Stimulated activated CD8-positive, alpha-beta memory T cell treated with anti-CD3 and anti-CD28 coated beads, Interleukin-15, amount 100 ng/mL, for 4 hours (primary cell): Measurements from ENCODE around the gene TM4SF4.

ENCODE experiments used
- DNase-seq, 2 donors: peaks; one replicate each; pipeline ENCODE4 v3.0.0-alpha.2; 2020; ENCODE audit warnings: low read depth in 2 of 2

TM4SF4 gene

DNA sequence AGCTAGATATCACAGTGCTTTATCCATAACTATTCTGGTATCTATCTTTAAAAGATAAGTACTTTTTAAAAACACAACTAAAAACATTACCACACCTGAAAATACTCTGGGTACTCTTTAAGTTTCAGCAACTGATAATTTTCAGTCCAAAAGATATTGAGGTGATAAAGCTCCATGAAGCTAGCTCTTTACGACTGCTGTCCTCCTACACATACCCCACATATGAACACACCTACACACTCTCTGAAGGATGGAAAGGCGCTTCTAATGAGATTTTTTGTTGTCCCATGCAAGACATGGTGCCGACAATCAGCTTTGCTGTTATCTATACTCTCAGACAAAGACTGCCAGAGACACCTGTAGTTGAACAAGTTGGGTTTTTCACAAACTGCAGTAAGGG, 19.1 kb upstream of the TM4SF4 start:
- no peak for DNase-seq

DNA sequence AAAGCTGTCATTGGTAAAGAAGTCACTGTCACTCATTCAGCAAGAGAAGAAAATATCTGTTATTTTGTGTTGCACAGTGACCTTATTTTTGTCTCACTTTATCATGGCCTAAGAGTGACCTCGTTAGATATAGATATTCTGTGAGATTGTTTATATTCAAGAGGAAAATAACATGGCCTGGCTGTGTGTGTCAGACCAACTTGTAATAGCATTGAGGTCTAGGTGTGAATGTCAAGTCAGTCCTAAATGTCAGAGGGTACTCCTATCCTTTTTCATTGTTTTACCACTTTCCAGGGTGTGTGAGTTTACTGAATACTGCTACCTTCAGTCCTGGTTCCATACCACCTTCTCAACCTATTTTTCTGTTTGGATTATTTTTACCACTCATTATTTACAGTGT, 18.5 kb upstream of the TM4SF4 start:
- no peak for DNase-seq

DNA sequence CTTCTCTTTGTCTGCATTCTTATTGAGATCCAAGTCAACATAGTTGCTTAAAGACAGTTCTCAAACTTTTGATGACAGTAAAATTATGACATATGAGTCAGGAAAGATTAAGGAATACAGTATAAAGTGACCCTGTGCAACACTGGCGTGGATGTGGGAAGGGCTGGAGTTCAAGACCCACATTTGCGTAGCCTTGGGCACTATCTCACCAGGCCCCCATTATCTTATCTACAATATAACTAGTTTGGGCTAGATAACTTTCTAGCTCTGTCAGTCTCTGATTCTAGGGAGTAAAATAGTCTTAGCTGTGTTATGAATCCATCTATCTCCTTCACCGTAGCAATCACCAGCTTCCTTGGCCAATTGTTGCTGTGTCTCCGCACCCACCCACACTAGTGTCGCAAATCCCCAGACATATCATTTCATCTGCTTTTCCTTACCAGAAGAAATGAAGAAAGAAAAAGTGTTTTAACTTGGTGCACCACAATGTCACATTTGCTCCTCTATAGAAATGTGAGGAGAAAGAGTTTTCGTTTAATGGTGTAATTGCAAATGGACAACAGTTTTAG, 14.9 kb upstream of the TM4SF4 start:
- DNase-seq: no peak

DNA sequence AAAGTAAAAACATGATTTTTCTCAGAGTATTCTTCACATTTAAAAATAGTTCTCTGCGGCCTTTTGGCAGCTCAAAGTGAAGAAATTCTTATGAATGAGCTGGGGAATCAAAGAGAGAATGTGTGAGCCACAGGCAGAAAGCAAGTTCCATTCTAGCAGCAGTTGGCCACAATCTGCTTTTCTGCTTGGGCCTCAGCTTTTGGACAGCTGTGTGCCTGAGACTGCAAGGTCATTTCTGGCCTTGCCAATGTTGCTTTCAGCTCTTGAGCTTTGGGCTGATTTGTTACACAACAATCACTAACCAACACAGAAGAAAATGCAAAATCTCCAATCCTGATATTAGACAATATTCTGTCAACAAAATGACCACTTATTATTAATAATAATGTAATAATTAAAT, 14.4 kb upstream of the TM4SF4 start:
- no peak for DNase-seq

DNA sequence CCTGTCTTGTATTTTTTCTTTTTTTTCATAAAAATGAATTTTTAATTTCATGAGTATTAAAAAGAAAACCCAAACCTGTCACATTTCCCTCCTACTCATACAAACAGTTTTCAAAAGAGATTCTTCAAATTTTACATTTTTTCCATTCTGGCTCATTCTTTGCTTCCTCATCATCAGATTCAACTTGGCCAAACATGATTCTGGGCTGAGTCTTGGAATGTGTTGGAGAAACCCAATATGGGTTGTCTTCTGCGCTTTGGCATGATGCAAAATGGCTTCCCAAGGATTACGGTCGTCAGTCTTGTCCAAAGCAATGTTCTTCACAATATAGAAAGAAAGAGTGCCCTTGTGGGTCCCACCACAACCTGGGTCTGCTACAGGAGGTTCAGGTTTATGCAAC, 12.4 kb upstream of the TM4SF4 start:
- no peak for DNase-seq

DNA sequence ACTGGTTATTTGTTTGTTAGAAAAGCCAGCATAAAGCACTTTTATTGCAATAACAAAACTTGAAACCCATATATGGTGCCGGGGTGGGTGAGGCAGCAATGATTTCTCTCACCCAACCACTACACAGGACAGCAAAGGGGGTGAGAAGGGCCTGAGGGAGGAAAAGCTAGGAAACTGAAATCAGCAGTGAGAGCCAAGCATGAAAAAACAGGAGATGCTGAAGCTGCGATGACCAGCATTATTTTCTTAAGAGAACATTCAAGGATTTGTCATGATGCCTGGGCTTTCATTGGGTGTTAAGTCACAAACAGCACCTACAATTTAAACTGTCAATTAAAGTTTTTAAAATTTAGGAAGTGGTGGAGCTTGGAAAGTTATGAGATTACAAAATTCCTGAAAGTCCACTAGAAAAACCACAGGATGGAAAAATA, 11.9 kb upstream of the TM4SF4 start:
- DNase-seq: no peak

DNA sequence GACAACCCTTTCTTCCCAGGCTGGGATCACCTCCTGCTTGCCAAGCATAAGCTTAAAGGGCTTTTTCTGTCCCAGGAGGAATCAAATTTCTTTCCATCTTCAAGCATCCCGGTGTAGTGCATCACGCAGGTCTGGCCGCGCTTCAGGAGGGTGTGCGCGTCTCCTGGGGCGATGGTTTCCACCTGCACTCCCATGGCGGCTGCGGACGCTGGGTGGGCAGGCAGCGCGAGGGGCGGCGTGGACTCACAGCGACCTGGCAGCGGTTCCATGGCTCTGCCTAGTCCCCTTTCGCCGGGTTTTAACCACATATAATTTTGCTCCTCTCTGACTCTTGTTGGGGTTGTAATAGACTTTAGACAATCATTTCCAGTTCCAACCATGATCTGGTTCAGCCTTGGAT, 10.6 kb upstream of the TM4SF4 start:
- DNase-seq: no peak

DNA sequence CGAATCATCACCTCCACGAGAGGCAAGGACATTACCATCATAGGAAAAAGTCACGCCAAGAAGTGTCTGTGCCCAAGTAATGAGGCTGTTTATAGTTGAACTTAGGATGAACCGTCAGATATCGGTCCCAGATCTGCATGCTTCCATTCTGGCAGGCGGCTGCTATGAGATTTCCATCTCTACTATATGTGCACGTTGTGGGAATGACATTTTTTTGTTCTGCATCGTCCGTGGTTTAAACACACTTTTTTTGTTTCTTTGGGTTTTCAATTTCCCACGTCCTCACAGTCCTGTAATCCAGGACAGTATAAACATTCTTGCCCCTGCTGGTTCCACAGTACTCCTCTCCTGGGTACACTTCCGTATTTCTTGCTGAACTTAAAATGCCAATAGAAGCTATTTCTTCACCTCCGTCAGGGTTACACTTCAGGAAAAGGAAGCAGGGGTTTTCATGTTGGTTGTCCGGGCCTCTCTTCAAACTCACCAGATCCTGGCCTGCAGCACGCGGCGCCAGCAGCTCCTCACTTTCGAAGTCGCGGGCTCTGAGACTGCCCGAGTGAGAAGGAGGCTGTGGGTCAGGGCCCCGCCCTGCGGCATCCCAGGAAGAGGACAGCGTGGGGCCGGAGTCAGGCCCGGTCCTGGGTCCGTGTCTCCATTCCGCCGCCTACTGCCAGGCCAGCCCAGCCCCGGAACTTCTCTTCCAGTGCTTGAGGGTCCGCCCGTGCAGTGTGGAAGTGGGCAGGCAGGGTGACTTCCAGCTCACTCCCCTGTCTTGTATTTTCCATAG, 9.8 kb upstream of the TM4SF4 start:
- DNase-seq: no peak

DNA sequence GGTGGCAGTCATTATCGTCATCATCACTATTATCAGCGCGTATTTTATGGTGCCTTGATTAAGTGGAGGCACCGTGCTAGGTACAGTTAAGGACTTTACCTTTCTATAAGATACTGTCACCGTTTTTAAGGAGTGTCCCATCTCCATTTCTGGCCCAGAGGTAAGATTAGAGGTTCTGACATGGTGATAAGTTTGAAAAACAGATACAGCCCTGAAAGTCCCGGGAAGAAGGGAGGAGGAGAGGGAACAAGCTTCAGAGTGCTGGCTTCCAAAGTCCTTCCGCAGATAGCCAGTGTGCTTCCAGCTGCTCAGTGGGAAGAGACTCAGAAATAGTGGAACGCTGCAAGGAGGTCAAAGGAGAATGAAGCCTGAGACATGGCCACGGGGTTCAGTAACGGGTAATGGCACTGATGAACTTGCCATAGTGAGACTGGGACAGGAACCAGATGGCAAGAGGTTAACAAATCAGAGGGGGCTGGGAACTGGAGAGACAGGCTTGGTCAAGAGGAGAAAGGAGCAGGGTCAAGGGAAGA, 9.1 kb upstream of the TM4SF4 start:
- DNase-seq: no peak

DNA sequence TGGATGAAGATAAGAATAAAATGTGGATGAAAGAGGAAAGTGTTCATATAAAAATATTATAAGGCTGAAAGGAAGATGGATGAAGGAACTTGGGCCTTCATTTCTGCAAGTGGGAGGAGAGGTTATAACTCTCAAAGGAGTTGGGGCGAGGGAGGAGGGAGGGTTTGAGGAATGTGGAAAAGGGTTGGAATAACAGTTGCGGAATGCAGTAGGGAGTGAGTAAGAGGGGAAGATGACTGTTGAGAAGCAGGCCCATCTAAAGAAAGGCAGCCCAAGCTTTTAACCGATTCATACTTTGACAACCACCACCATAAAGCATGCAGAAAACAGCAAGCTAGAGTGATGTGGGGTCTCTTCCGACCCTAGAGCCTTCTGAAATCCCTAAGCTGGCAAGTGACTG, 8.3 kb upstream of the TM4SF4 start:
- DNase-seq: no peak

DNA sequence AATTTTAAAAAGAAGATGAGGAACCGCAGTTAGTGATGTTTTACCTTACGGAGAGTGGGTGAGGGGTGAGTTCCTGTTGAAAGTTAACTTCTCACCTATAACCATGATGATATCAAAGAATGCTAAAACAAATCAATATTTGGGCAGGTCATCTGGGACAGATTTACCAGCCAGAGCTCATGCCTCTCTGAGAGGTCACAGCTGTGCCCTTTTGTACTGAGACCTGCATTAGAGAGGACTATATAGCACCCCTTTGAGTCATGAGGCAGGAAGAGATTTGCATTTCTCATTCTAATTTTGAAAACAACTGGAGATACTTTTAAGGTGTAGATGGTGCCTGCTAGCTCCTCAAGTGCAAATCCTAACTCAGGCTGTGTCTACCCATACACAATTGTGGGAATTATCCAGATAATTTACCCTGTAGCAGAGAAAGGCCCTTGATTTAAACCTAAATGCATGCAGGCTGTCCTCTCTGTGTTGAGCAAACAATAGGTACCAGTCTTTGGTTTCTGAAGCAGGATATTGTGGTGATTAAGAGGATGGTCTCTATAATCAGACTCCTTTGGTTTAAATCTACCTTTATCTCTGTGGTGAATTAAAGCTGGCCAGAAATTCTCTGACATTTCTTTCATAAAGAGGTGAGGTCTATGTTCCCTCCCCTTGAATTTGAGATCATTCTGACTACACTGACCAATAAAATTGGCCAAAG, 5.8 kb upstream of the TM4SF4 start:
- DNase-seq: no peak

DNA sequence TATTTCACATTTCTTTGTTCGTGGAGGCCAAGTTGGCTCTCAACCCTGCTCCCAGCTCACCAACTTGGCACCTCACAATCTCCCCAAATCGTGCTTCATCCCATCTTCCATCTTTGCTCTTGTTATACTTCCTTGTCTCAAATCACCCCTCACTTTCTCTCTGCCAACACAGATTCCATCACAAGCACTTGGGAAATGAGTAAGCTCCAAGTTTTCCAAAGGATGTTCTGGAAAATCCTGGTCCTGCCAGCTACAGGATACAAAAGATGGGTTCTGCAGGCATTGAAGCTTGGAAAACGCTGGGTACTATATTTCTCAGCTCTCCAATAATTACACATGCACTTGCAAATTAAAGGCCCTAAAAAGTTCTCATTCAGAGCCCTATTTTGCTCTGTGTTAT, 4.1 kb upstream of the TM4SF4 start:
- no peak for DNase-seq

DNA sequence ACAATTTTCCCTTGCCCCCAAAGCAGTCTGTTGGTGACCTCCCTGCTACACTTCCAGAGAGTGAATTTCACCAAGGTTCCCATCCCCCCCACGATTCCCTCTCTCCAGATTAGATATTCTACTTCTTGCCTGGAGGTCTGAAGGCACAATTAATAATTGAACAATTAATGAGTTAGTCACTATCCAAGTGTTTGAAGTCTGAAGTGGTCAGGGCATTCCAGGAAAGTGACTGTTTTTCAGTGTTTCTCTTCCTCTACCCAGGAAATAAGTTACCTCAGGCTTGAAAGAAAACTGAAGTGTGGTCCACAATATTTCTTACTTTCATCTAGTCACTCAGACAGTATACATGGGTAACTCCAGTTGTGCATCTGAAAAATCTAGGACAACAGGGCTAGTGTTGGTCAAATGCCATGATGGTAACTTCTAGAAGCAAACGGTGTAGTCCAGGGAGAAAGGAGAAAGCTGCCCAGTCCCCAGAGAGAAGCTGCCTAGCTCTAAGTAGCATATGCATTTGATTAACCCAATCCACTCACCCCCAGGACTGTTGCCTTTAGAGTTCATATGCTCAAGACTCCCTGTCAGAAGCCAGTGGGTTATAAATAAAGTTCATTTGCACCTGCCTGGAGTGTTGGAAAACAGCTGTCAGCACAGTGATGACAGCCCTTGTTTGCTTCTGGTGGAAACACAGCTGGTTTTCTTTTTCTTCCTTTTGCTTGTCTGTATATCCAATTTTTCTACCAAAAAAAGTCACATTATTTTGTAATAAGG, 2.3 kb upstream of the TM4SF4 start:
- no peak for DNase-seq

DNA sequence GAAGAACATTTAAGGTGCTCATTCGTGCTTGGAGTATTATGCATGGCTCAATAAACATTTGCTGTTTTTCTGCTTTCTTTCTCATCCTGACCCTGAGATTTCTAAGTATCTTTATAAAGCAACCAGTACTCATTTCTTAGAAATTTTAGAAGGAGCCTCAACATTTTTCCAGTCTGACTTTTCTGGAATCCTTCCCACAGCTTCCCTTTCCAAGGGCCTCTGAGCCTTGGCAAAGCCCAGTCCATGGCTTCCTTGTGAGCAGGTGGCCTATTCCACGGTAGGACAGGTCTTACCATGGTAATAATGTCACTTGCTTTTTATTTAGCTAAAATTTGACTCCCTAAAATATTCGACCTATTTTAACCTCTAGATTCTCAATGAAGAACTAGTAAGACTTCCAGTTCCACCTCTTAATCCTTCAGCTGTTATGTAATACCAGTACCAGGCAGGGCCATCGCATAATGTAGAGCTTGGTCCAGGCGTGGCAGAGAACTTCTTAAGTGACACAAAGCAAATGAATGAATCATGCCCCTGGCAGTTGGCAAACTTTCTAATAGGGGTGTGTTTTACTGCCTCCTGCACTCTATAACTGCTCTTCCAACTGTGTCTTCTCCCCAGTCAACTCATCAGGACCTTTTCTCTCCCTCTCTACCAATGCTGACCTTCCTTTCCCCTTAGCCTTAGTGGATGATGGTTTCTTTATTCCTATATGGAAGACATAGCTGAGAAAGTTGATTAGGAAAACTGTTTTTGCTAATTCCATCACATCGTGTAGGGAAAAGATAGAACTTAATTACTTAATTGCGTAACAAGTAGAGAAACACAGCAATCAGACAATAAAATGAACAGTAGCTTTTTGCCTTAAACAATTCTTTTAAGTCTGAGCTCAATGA, 894 bp upstream of the TM4SF4 start:
- no peak for DNase-seq

DNA sequence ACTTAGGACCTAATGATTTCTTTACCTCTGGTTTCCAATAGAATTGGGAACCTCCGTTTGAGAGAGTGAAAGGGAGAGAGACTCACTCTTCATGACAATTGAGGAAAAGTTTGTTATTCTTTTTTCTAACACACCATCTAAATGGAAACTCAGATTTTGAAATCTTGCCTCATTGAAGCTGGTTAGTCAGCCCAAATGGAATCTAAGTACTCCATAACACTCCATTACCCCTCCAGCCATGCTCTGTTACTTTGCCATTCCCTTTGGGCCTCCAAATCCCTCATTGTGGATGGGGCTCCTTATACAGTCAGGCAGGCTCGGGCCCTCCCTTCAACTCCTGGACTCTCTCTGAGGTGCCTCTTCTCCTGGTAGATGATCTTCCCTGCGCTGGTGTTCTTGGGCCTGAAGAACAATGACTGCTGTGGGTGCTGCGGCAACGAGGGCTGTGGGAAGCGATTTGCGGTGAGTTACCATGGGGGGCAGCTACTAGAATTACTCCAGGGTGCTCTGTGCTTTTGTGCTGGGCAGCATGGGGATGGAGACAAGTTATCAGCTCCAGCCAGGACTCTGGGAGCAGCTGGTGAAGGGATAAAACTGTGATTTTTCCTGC, 1.1 kb downstream of the TM4SF4 start:
- DNase-seq: no peak

DNA sequence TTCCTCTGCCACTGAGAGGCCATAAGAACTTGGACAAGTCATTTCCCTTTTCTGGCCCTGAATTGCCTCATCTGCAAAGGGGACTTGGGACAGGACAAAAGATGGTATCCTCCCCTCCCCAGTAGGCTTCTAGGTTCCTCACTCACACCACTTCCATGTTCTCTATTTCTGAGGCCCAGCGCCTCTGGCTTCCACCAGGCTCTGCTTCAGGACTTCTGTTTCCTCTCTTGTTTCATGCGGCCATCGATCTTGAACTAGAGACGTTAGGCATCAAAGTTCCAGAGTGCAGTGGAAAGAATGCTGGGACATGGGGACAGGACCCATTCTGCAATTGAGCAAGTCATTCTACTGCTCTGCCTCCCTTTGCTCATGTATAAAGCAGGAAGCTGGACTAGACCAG, 1.7 kb downstream of the TM4SF4 start:
- DNase-seq: no peak

DNA sequence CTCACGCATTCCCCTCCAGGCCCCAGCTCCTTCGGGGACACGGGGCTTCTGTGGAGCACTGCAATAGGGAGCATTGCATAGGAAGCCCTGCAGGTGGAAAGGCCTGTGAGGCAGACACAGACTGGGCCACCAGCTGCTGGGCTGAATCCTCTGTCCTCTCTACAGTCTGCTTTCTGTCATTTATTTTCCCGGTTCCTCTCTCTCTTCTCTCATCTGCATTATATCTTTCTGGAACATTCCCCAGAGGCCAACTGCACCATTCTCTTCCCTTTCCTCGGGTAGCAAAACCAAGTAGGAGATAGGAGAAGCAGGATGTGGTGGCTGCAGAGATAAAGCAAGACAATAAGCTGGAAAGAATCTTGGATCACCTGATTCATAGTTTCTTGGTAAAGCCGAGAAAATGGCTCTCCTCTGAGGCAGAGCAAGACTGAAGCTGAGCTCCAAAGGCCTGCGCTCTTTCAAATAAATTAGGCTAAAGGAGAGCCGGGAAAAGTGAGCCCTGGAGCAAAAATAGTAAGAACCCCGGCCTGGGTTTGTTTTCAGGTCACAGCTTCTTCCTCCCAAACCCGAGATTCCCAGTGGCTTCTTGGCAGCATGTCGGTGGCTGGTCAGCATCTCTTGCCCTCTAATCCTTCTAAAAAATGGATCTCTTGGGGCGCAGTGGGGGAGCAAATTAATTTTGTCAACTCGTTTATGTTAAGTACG, 5.3 kb downstream of the TM4SF4 start:
- DNase-seq: no peak

DNA sequence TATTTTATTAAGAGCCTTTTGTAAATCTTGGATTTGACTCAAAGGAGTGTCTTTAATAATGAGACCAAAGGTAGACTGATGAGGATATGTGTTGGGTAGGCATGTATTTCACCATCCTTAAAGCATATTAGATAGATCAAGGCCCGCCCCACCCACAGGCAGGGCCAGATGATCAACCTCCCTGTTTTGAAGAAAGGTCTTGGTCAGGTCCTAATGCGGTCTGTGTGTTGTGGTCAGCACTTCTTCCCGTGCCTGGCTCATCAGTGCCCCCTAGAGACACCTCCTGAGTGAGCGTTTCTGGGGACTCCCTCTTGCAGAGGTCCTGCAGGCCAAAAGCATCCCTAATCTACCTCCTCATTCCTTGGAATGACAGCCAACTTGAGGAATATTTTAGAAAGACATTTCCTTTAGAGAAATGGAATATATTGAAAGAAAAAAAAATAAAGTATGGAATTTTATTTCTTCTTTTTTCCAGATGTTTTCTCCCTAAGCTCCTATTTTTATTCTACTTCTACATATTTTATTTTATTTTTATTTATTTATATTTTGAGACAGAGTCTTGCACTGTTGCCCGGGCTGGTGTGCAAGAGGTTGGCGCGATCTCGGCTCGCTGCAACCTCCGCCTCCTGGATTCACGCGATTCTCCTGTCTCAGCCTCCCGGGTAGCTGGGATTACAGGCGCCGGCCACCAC, 6.0 kb downstream of the TM4SF4 start:
- no peak for DNase-seq

DNA sequence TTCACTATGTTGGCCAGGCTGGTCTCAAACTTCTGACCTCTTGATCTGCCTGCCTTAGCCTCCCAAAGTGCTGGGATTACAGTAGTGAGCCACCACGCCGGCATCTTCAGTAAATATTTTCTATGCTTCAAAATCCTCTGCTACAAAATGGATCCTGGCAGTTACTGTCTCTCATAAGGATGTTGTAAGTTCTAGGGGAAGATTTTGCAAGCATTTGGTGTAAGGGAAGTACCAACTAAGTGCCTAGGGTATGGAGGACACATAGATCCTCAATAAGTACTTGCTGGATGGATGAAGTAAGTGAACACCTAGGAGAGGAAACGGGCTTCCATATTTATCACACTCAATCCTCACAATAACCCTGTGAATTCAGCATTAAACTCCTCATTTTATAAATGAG, 6.6 kb downstream of the TM4SF4 start:
- DNase-seq: no peak
